Activated naive CD8-positive, alpha-beta T cell treated with anti-CD3 and anti-CD28 coated beads, Interleukin-2, amount 50 U/mL, for 16 hours (primary cell): ENCODE data around the gene S100A10.

Experiments
- DNase-seq: peaks from one replicate; pipeline ENCODE4 v3.0.0-alpha.2; 2020; ENCODE audit warnings: low read depth, low spot score

Gene S100A10

DNA sequence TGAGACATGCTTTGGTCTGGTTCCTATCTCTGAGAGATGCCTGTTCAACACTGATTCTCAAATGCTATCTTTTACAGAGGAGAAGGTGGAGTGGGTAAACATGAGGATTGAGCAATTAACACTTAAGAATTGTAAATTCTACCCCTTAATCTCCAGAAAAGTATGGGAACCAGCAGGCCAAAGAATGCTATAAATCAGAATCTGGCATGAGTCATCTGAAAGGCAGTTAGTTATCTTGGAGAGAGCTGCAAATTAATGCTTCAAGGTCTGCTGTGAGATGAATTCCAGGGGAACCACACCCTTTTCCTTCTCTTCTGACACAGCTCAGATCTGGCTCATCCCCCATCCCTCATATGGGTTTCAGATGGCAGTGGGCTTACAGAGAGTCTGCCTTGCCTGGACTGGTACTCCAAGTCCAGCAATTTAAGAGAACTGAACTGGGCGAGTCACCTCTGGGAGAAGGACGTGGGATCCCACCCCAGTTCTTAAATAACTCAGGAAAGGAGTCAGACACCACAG, 5.2 kb downstream of the S100A10 start:
- DNase-seq, result no peak

DNA sequence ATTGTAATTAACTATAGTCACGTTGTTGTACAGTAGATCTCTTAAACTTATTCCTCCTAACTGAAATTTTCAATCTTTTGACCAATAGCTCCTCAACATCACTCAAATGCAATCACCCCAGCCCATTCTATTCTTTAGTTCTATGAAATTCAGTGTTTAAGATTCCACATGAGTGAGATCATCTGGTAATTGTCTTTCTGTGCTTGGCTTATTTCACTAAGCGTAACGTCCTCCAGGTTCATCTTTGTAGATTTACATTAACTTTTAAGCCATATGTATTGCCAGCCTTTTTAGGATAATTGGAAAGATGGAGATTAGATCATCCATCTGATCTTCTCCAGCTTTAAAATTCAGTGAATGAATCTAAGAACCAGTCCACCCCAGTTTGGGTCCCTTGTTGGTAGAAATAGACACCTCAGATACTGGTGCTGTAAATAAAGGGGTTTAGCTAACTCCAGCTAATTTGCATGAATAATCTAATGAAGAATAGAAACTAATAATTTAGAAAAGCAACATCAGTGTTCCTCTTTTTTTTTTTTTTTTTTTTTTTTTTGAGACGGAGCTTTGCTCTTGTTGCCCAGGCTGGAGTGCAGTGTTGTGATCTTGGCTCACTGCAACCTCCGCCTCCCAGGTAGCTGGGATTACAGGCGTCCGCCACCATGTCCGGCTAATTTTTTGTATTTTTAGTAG, 7.0 kb downstream of the S100A10 start:
- DNase-seq, result no peak

DNA sequence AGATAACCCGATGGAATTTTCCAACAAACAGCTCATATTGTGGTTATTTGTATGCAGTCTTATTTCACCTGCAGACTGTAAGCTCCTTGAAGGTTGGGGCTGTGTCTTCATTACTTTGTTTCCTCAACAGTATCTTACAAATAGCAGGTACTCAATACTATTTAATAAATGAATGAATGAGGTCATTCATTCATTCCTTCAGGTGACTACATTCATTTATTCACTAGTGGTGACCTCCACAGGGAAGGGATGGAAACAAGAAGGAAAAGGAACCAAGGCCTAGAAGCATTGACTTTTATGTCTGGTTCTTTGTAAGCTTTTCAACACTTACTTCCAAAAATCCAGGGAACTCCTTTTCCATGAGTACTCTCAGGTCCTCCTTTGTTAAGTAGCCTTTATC, 7.9 kb downstream of the S100A10 start:
- DNase-seq, result no peak

DNA sequence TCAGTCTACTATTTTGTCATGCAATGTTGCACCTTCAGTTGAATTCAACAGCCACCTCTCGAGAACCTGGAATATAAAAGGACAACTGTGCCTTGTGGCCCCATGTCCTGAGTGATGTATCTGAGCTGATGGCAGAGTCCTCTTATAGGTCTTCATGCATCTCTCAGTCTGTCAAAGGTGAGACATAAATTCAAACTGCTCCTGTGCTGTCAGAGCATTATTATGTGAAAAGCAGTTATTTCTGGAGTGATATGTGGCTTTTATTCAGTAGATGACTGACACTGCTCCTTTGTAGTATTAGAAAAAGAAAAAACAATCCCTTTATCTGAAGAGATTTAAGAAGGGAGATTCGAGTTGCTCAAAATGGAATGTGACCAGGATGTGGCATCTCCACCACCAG, 8.4 kb downstream of the S100A10 start:
- no peak for DNase-seq

GRCh38 chr1:151984313-151984956, 9.2 kb downstream of the S100A10 start:
- DNase-seq, result no peak

DNA sequence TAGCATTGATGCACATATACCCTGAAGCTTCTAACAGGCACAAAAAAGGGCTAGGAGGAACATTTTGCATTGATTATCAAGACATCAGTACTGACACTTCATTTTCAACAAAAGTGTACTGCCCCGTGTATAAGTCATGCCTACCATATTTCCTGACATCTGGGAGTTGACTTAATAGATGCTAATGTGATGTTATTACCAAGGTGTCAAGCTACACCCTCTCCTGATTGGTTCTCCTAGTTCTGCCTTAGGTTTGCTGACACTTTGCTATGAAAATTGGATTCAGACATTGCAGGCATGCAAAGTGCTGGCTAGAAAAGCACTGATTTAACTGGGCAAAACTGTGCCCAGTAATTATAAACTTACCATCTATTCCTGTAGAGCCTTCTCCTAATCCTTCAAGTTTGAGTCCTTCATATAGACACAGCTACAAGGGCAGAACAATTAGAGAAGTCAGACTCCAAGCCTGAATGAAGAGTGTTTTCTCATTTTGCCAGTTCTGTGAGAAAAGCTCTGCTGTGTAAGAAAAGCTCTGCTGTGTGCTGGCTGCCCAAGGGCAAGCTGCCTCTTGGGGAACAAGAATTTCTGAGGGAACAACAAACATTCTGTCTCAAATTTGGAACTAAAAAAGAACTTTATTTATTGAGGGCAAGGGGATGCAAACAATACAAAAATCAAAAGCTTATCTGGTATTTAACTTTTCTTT, 11.2 kb downstream of the S100A10 start:
- DNase-seq, result no peak

DNA sequence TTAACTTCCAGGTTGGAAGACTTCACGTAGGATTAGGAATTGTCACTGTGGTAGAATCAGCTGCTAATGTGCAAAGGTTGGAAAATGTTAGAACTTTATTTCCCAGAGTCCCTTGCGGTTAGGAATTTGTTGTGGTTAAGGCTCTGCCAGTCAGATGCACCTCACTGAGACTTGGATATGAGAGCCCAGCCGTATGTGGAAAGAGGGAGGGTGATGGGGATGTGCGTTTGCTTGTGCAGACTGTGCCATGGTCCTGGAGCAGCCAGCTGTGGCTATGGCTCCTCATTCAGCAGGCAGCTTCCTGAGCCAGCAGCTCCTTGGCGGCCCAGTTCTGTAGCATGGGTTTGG, 12.5 kb downstream of the S100A10 start:
- no peak for DNase-seq

DNA sequence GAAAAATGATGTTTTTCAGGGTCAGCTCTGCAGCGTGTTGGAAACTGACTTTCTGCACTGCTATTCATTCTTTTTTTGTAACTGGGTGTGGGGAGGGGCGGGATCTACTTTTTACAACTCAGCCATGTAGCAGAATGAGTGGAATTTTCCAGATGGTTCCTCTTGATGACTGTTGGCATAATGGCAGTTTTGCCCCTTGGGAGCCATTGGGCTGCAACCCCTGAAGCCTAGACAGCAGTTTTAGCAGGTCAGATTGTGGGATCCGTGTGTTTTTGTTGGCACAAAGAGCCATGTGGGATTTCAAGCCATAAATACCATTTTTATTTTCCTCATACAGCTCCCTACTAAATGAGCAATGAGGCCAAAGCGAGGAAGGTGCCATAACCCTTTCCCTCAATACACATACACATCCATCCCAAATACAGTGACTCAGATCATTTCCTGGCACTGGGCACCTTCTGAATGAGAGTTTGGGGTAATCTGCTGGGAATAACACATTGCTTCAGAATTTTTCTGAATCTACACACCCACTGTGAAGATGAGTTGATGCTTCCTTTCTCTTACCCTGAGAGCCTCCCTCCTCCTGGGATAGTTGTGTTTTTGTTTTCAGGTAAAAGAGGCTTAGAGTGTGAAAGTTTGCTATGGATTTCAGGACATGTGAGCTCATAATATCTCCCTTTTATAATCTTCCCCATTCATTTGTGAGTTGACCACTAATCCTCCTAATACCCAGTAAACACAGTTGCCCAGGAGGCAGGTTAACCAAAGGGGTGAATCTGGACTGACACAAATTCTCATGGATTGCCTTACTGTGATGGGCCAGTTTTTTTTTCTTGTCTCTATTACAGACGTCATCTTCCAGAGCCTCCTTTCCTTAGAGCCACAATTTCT, 13.1 kb downstream of the S100A10 start:
- DNase-seq, result no peak

DNA sequence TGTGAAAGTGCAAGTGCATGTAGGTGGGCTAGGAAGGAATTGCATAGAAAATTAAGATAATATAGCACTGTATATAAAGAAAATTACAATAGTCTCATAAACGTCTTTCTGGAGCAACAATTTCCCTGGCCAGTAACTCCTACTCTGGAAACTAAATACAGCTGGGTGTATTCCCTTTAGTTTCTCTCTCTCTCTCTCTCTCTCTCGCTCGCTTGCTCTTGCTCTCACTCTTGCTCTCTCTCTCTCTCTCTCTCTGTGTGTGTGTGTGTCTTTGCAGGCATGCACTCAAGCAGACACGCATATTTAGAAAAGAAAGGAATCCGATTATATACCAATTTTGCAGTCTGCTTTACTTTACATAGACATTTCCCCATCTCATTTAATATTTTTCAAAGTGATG, 14.7 kb downstream of the S100A10 start:
- no peak for DNase-seq

DNA sequence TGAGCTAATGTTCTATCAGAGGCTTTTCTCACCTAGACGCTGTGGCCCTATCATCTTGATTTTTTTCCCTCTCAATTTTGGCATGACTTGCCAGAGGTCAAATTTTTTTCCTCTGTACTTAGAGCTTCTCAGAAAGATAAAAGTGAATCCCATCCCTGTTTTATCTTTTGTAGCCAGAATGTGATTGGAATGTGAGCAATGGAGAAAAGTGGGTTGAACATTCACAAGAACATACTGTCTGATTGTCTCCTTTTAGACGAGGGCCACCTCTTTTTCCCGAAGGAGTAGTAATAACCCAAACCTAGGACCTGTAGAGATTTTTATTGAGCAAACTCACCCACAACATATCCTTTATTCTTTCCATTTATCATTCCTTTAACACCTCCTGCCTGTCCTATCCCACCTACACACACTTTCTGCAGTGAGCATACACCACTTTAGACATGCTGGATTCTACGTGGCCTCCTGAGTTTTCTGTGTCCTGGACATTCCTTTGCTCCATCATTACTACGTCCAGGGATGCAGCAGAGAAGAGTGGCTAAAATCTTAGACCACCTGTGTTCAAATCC, 15.9 kb downstream of the S100A10 start:
- DNase-seq, result no peak

GRCh38 chr1:151976858-151977257, 16.8 kb downstream of the S100A10 start:
- DNase-seq, result no peak

DNA sequence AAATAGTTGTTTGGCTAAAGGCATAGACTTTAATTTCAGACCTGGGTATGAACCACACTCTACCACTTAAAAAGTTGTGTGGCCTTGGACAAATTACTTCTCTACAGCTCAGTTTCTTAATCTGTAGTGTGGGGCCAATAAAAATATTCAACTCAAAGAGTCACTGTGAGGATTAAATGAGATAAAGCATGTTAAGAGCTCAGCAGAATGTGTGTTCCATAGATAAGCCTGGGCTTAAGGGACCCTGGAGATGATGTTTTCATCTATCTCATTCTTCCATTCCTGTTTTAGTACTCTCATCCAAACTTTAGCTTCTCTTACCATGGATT, 17.7 kb downstream of the S100A10 start:
- no peak for DNase-seq

DNA sequence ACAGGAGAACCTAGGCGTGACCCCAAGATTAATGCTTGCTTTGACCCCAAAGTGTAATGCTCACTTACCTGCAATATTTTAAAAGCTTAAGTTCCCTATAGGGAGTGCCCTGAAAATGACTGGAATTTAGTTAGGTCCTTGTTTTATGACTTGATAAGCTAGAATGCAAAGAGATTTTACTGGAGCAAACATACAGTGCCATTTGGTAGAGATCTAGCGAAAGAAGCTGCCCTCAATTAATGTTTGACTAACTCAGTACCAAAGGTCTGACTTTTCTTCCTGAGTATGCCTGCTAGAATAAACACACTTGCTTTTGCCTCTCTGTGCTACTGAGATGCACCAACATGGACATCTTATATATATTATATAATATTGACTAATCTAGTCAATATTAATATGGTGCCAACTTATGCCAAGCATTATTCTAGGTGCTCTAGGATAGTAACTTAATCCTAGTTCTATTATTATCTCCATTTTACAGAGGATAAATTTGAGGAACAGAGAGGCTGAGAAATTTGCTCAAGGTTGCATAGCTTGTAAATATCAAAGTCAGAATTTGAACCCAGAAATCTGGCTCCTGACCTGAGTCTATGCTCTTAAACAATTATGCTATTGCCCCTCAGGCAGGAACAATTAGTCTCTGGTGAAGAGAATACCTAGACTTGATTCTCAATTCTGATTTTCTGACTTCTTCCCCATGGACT, 18.2 kb downstream of the S100A10 start:
- no peak for DNase-seq

GRCh38 chr1:151972542-151973248, 21.0 kb downstream of the S100A10 start:
- no peak for DNase-seq

DNA sequence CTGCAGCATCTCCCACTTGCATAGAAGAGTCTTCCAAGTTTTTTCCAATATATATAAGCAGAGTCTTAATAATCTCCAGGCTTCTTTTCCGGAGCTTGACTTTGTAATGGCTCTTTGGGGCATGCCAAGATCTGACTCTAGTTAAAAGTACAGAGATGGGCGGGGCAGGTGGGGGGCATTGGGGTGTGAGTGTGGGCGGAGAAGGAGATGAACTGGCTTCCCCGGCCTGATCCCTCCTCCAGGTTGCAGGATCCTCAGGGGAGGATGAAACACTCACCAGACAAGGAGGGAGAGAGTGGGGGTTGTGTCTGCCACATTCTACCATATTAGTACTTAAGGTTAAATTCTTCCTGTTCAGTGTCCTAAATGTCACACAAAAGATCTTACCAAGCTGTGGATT, 23.0 kb downstream of the S100A10 start:
- no peak for DNase-seq

GRCh38 chr1:151970128-151970527, 23.5 kb downstream of the S100A10 start:
- no peak for DNase-seq

DNA sequence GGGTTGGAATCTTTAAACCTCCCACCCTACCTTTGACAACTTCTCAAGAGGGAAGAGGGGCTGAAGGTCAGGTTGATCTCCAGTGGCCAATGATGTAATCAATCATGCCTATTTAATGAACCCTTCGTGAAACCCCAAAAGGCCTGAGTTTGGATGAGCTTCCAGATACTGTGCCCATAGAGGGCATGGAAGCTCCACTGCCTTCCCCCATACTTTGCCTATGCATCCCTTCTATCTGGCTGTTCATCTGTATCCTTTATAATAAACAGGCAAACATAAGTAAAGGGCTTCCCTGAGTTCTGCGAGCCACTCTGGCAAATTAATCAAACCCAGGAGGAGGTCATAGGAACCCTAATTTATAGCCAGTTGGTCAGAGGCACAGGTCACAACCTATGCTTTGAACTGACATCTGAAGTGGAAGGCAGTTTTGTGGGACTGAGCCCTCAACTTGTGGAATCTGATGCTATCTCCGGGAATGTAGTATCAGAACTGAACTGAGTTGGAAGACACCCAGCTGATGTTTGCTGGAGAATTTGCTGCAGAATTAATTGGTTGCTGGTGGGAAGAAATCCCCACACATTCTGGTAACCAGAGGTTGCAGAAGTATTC, 24.8 kb downstream of the S100A10 start:
- no peak for DNase-seq

DNA sequence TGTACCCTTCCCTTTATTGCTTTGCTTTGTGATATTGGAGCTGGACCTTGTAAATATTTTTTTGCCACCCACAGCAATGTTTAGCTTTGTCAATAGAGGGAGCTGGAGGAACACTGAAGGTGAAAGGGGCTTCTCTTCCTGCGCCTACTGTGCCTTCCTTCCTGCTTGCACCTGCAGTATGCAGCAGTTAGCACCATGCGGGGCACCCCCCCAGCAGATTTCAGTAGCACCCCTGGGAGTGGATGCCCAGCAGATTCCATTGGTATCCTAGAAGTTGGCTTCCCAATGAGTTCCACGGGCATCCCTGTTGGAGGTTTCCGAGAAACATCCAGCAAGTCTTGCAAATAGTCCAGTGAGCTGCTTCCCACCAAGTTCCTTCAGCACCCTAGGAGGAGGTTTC, 25.6 kb downstream of the S100A10 start:
- DNase-seq, result no peak

DNA sequence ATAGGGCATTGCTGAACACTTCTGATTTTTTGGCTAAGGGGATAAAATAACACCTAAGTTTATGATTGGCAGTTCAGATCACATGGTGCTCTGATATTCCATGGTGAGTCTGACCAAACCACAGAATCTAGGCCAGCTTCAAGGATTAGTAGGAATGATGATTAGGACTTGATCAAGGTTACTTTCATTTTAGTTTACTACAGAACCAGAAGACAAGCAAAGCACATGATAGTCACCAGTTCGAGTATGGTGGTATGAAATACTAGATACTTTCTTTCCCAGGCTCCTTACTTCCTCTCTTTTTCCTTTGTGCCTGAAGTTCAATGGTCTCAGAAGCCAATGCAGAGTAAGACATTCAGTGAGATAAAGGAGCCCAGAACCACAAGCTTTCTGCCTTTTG, 26.6 kb downstream of the S100A10 start:
- no peak for DNase-seq

- DNase-seq, result no peak
Measured at GRCh38 chr1:151966061-151966460, 27.6 kb downstream of the S100A10 start.
